Measurements from ENCODE around the gene TREH. TPM values are rescaled to one million over a fixed set of nuclear protein-coding genes. Genes with fewer than 3 reads are reported as not detected.

The TREH gene
- total RNA-seq, 1 experiment from 2014 or later = 0.15 TPM

DNA sequence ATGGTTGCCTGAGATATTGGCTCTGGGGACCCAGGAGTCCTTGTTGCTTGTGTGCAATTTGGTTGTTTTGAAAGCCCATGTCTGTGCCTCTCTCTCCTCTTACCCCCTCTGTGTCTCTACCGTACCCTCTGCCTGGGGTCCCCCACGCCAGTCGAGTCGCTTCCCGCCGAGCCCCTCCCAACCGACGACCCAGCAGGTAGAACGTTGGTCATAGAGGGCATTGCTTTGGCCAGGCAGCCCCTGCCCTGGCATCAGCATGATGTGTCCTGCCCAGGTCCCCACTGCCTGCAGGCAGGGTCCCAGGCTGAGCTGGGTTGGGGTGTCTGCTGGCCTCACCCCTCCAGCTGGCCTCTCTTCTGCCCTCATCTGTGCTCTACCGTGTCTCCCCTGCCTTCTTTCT lies 35.0 kb downstream of the TREH start:
- RAD21 ChIA-PET (ENCODE audit: low non-redundant PET in 1 of 2, low total read pairs in 2 of 2, uncharacterized antibody in 2 of 2, unreplicated experiment in 2 of 2) = no interaction called here
- POLR2A ChIA-PET = no interaction called here
- peaks cover 0 to 8% of the 10 kb centered on the region in 2 experiments; a peak in 1 of 4 replicates for H3K4me1 ChIP-seq (ENCODE audit: control insufficient read depth in 1 of 2, insufficient read depth in 2 of 2, low read length in 2 of 2)
- H3K27me3 ChIP-seq (ENCODE audit: insufficient read depth, low read length) = no peaks in the 10 kb centered on the region
- no TSS peak for BruUV-seq (replicated peaks)
- no peak overlapping the region for H3K9ac ChIP-seq (ENCODE audit: low read length)
- peaks cover 3 to 11% of the 10 kb centered on the region in 2 experiments; a peak in 3 of 4 replicates for H3K36me3 ChIP-seq (ENCODE audit: control insufficient read depth in 1 of 2, insufficient read depth in 2 of 2, low read length in 2 of 2)
- H4K20me1 ChIP-seq (ENCODE audit: insufficient read depth) = no peaks in the 10 kb centered on the region
- DNase-seq (ENCODE audit: low read depth, low spot score) = no peak
- no peaks in the 10 kb centered on the region for H3K9me3 ChIP-seq (ENCODE audit: control insufficient read depth in 1 of 2, insufficient read depth in 1 of 2, low read depth in 1 of 2, low read length in 2 of 2)
- no peak overlapping the region for H2AFZ ChIP-seq (ENCODE audit: low read depth, low read length, poor library complexity, severe bottlenecking)
- H3K4me2 ChIP-seq (ENCODE audit: low read length) = no peak overlapping the region
- H3K27ac ChIP-seq (ENCODE audit: low read depth, low read length) = no peak overlapping the region
- TF ChIP-seq TCF7L2 (IDR thresholded peaks at IDR 0.05; ENCODE audit: borderline replicate concordance, extremely low read depth, insufficient read depth, insufficient read length) (no peak), EZH2phosphoT487 (IDR thresholded peaks at IDR 0.05; ENCODE audit: borderline replicate concordance) (no peak), YY1 (IDR thresholded peaks at IDR 0.05; ENCODE audit: extremely low read depth, insufficient replicate concordance, low read depth, low read length) (no peak), EGR1 (IDR thresholded peaks at IDR 0.05; ENCODE audit: low read depth) (no peak), POLR2AphosphoS5 (IDR thresholded peaks at IDR 0.05; ENCODE audit: low read depth, low read length) (no peak), SIN3A (IDR thresholded peaks at IDR 0.05; ENCODE audit: low read depth) (no peak), CBX3 (IDR thresholded peaks at IDR 0.05; ENCODE audit: low read depth) (no peak), EZH2 (IDR thresholded peaks at IDR 0.05) (no peak), POLR2A (IDR thresholded peaks at IDR 0.05; ENCODE audit: borderline replicate concordance, extremely low read depth, insufficient read depth, insufficient read length) (no peak)
- TF ChIP-seq, protein P1, sequence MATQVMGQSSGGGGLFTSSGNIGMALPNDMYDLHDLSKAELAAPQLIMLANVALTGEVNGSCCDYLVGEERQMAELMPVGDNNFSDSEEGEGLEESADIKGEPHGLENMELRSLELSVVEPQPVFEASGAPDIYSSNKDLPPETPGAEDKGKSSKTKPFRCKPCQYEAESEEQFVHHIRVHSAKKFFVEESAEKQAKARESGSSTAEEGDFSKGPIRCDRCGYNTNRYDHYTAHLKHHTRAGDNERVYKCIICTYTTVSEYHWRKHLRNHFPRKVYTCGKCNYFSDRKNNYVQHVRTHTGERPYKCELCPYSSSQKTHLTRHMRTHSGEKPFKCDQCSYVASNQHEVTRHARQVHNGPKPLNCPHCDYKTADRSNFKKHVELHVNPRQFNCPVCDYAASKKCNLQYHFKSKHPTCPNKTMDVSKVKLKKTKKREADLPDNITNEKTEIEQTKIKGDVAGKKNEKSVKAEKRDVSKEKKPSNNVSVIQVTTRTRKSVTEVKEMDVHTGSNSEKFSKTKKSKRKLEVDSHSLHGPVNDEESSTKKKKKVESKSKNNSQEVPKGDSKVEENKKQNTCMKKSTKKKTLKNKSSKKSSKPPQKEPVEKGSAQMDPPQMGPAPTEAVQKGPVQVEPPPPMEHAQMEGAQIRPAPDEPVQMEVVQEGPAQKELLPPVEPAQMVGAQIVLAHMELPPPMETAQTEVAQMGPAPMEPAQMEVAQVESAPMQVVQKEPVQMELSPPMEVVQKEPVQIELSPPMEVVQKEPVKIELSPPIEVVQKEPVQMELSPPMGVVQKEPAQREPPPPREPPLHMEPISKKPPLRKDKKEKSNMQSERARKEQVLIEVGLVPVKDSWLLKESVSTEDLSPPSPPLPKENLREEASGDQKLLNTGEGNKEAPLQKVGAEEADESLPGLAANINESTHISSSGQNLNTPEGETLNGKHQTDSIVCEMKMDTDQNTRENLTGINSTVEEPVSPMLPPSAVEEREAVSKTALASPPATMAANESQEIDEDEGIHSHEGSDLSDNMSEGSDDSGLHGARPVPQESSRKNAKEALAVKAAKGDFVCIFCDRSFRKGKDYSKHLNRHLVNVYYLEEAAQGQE (IDR thresholded peaks at IDR 0.05; ENCODE audit: low read depth) = no peak
- TF ChIP-seq, protein P2, sequence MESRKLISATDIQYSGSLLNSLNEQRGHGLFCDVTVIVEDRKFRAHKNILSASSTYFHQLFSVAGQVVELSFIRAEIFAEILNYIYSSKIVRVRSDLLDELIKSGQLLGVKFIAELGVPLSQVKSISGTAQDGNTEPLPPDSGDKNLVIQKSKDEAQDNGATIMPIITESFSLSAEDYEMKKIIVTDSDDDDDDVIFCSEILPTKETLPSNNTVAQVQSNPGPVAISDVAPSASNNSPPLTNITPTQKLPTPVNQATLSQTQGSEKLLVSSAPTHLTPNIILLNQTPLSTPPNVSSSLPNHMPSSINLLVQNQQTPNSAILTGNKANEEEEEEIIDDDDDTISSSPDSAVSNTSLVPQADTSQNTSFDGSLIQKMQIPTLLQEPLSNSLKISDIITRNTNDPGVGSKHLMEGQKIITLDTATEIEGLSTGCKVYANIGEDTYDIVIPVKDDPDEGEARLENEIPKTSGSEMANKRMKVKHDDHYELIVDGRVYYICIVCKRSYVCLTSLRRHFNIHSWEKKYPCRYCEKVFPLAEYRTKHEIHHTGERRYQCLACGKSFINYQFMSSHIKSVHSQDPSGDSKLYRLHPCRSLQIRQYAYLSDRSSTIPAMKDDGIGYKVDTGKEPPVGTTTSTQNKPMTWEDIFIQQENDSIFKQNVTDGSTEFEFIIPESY (IDR thresholded peaks at IDR 0.05; ENCODE audit: extremely low read depth, insufficient replicate concordance, low read length) = no peak
- TF ChIP-seq, protein P3, sequence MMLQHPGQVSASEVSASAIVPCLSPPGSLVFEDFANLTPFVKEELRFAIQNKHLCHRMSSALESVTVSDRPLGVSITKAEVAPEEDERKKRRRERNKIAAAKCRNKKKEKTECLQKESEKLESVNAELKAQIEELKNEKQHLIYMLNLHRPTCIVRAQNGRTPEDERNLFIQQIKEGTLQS (IDR thresholded peaks at IDR 0.05) = no peak
- CTCF ChIA-PET = no interaction called here
- H3K4me3 ChIP-seq (replicated peaks in 1 of 2; ENCODE audit: low read depth in 1 of 2, low read length in 2 of 2) = no peak overlapping the region
- no peaks in the 10 kb centered on the region for H3K79me2 ChIP-seq (ENCODE audit: insufficient read depth, low read length)
- ATAC-seq = no peak
- intact Hi-C loops (cut with micrococcal nuclease) = no loop called here
- no peaks in the 10 kb centered on the region for H3K9me2 ChIP-seq (ENCODE audit: insufficient read depth)
